Testis (tissue), 2 donors: ENCODE results near the gene MMP25.

Experiments
- POLR2A ChIP-seq: fragments of 450-650 bp; IDR thresholded peaks from one replicate; pipeline ENCODE4 v1.6.1; 2017; ENCODE audit warnings: antibody characterized with exemption, mild to moderate bottlenecking, moderate library complexity
- TF ChIP-seq, protein P1 (sequence below), 3 experiments: fragments of 450-650 bp in 2 of 3; fragments of 200-600 bp in 1 of 3; sonication (generic) in 1 of 3; IDR thresholded peaks; one replicate each; pipeline ENCODE4 v1.5.1; 2016 to 2019; ENCODE audit warnings: antibody characterized with exemption in 3 of 3, mild to moderate bottlenecking in 2 of 3, moderate library complexity in 1 of 3

DNA sequence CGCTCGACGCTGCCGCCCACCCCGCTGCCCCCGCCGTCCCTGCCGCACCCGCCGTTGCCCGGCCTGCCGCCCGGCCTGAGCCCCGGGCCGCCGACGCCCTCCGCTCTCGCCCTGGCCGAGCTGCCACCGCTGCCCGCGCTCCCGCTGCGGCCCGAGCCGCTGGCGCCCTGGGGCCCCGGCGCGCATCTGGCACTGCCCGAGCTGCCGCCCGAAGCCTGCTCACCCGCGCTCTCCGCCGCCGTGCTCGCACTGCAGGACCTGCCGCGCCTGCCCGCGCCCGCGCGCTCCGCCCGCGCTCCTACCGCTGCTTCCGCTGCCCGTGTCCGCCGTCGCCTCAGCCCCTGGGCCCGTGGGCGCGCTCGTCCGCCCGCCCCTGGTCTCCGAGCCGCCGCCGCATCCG lies 42.0 kb upstream of the MMP25 start:
- TF ChIP-seq, protein P1, sequence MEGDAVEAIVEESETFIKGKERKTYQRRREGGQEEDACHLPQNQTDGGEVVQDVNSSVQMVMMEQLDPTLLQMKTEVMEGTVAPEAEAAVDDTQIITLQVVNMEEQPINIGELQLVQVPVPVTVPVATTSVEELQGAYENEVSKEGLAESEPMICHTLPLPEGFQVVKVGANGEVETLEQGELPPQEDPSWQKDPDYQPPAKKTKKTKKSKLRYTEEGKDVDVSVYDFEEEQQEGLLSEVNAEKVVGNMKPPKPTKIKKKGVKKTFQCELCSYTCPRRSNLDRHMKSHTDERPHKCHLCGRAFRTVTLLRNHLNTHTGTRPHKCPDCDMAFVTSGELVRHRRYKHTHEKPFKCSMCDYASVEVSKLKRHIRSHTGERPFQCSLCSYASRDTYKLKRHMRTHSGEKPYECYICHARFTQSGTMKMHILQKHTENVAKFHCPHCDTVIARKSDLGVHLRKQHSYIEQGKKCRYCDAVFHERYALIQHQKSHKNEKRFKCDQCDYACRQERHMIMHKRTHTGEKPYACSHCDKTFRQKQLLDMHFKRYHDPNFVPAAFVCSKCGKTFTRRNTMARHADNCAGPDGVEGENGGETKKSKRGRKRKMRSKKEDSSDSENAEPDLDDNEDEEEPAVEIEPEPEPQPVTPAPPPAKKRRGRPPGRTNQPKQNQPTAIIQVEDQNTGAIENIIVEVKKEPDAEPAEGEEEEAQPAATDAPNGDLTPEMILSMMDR (IDR thresholded peaks at IDR 0.05) = no peak
- no peak for TF ChIP-seq POLR2A
